AG04449 (cell line): Measurements from ENCODE around the gene MEF2B.

Experiments
- CTCF ChIA-PET: fragments of 350-600 bp; formaldehyde crosslinking; extraction: SDS; loops from one replicate; lab custom pipeline; 2021; ENCODE audit warnings: antibody characterized with exemption; lab: Yijun Ruan, JAX
- POLR2A ChIA-PET: fragments of 400-600, 350-600 bp; formaldehyde crosslinking; extraction: SDS; loops from one replicate; lab custom pipeline; 2020; ENCODE audit warnings: antibody characterized with exemption, inconsistent platforms; lab: Yijun Ruan, JAX
- DNase-seq: peaks from one replicate; pipeline ENCODE4 v3.0.0-alpha.2; 2010; ENCODE audit warnings: low read depth, low spot score
- H3K4me3 ChIP-seq: 2 replicates; pipeline ENCODE4 v1.5.1; 2011; ENCODE audit warnings: low read depth, mild to moderate bottlenecking, control low read depth, low read length
- CTCF ChIP-seq: IDR thresholded peaks from one replicate; pipeline ENCODE4 v1.5.1; 2011; ENCODE audit warnings: mild to moderate bottlenecking, moderate library complexity, low read length, control low read depth, inconsistent platforms; ENCODE audit not compliant: insufficient read depth; ENCODE audit errors: missing control alignments

The MEF2B gene

GRCh38 chr19:19146865-19147264, 23.2 kb downstream of the MEF2B start:
- DNase-seq, result no peak
- ChIA-PET CTCF (interaction anchor here (1.0 to 11.9 kb wide), 16 partner anchors 7 to 344 kb away, joined by 3 to 182 read pairs (median 12); partner anchors contain the start of gene MEF2B), POLR2A (no interaction called here)
- TF ChIP-seq CTCF, result no peak
- no peak overlapping the region for H3K4me3 ChIP-seq

- ChIA-PET POLR2A (no interaction called here), CTCF (interaction anchor here (0.5 to 11.9 kb wide), 27 partner anchors 10 to 344 kb away, joined by 3 to 182 read pairs (median 4); partner anchors contain the start of gene MEF2B)
- no peak overlapping the region for H3K4me3 ChIP-seq
Measured at GRCh38 chr19:19145684-19146608, 24.1 kb downstream of the MEF2B start.

GRCh38 chr19:19145281-19145680, 24.8 kb downstream of the MEF2B start:
- TF ChIP-seq CTCF, result no peak
- POLR2A ChIA-PET, result no interaction called here
- DNase-seq, result no peak
- CTCF ChIA-PET, result interaction anchor here (0.5 to 11.9 kb wide), 27 partner anchors 9 to 345 kb away, joined by 3 to 182 read pairs (median 5); partner anchors contain the start of gene MEF2B
- no peak overlapping the region for H3K4me3 ChIP-seq

More at GRCh38 chr19:19145684-19146608, 24.1 kb downstream of the MEF2B start:
- peak; percentile 97 for TF ChIP-seq CTCF
- no peak for DNase-seq

GRCh38 chr19:19142347-19142746, 27.7 kb downstream of the MEF2B start:
- POLR2A ChIA-PET, result no interaction called here
- no peak for TF ChIP-seq CTCF
- DNase-seq, result no peak
- CTCF ChIA-PET, result interaction anchor here (1.2 to 11.9 kb wide), 6 partner anchors 17 to 96 kb away, joined by 3 to 182 read pairs (median 27); no protein-coding TSS in a partner anchor
- no peak overlapping the region for H3K4me3 ChIP-seq

GRCh38 chr19:19140476-19140875, 29.6 kb downstream of the MEF2B start:
- no peak for DNase-seq
- no peak for TF ChIP-seq CTCF
- POLR2A ChIA-PET, result no interaction called here
- no peak overlapping the region for H3K4me3 ChIP-seq
- CTCF ChIA-PET, result interaction anchor here (0.6 to 11.9 kb wide), 14 partner anchors 8 to 227 kb away, joined by 3 to 182 read pairs (median 4); no protein-coding TSS in a partner anchor

- DNase-seq, result no peak
- no peak for TF ChIP-seq CTCF
- H3K4me3 ChIP-seq, result no peak overlapping the region
- ChIA-PET CTCF (interaction anchor here (0.6 to 11.9 kb wide), 11 partner anchors 9 to 227 kb away, joined by 3 to 182 read pairs (median 7); no protein-coding TSS in a partner anchor), POLR2A (no interaction called here)
Measured at GRCh38 chr19:19139876-19140229, 30.2 kb downstream of the MEF2B start.
